Measurements from ENCODE around the gene MDH1. TPM values are rescaled to one million over a fixed set of nuclear protein-coding genes. Genes with fewer than 3 reads are reported as not detected.
"Not testable (repeated sequence)": the region's sequence is repeated elsewhere in the genome, so short reads cannot be mapped to it uniquely, and the experiment has no call there.

Gene MDH1
- total RNA-seq, 2 experiments from 2014 or later = 161 to 163 TPM

DNA sequence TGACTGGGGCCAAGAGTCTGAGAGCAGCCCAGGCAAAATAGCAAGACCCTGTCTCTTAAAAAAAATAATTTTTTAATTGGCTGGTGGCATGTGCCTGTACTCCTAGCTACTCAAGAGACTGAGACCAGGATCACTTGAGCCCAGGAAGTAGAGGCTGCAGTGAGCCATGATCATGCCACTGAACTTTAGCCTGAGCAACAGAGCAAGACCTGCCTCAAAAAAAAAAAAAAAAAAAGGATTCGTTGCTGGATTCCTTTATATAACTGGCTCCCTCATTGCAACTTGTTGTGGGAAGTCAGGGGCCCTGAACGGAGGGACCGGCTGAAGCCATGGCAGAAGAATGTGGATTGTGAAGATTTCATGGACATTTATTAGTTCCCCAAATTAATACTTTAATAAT lies 15.7 kb upstream of the MDH1 start:
- H3K27ac Mint-ChIP-seq; ATAC-seq (ENCODE audit: low read depth); POLR2A ChIA-PET: not testable (repeated sequence)

GRCh38 chr2:63573726-63574345 lies 14.9 kb upstream of the MDH1 start:
- DNase-seq; H3K27ac Mint-ChIP-seq; H3K36me3 Mint-ChIP-seq; H3K4me3 Mint-ChIP-seq; ATAC-seq (ENCODE audit: low read depth); H3K27me3 Mint-ChIP-seq; H3K4me1 Mint-ChIP-seq; POLR2A ChIA-PET: not testable (repeated sequence)
- H3K9me3 Mint-ChIP-seq = peaks cover 12% of the 10 kb centered on the region

More for the DNA sequence above, 15.7 kb upstream of the MDH1 start:
- H3K36me3 Mint-ChIP-seq = peaks cover 12% of the 10 kb centered on the region
- DNase-seq, H3K4me3 Mint-ChIP-seq, H3K27me3 Mint-ChIP-seq, H3K4me1 Mint-ChIP-seq: not testable (repeated sequence)
- H3K9me3 Mint-ChIP-seq = peaks cover 18% of the 10 kb centered on the region

- Mint-ChIP-seq H3K36me3 (peaks cover 5% of the 10 kb centered on the region), H3K4me3 (no peak overlapping the region), H3K4me1 (no peaks in the 10 kb centered on the region), H3K9me3 (peaks cover 6% of the 10 kb centered on the region), H3K27ac (no peak overlapping the region), H3K27me3 (no peaks in the 10 kb centered on the region)
- ATAC-seq (ENCODE audit: low read depth) (no peak), DNase-seq (no peak)
- POLR2A ChIA-PET = no interaction called here
Observed at GRCh38 chr2:63576546-63576945, 12.2 kb upstream of the MDH1 start.

- no peak for ATAC-seq (ENCODE audit: low read depth)
- Mint-ChIP-seq H3K36me3 (peaks cover 3% of the 10 kb centered on the region), H3K27me3 (no peaks in the 10 kb centered on the region), H3K4me3 (no peak overlapping the region), H3K9me3 (peaks cover 4% of the 10 kb centered on the region), H3K27ac (no peak overlapping the region), H3K4me1 (no peaks in the 10 kb centered on the region)
- POLR2A ChIA-PET = no interaction called here
- DNase-seq = no peak
Observed at GRCh38 chr2:63578767-63579166, 10.0 kb upstream of the MDH1 start.

- H3K27ac Mint-ChIP-seq = no peak overlapping the region
- no peaks in the 10 kb centered on the region for H3K9me3 Mint-ChIP-seq
- no peak overlapping the region for H3K4me3 Mint-ChIP-seq
- DNase-seq (no peak), ATAC-seq (ENCODE audit: low read depth) (no peak)
- H3K4me1 Mint-ChIP-seq = no peaks in the 10 kb centered on the region
- peaks cover 3% of the 10 kb centered on the region for H3K36me3 Mint-ChIP-seq
- no peaks in the 10 kb centered on the region for H3K27me3 Mint-ChIP-seq
- POLR2A ChIA-PET = no interaction called here
Observed at GRCh38 chr2:63580651-63581297, 8.0 kb upstream of the MDH1 start.

- H3K4me1 Mint-ChIP-seq = no peaks in the 10 kb centered on the region
Observed at GRCh38 chr2:63581298-63581961, 7.3 kb upstream of the MDH1 start.

DNA sequence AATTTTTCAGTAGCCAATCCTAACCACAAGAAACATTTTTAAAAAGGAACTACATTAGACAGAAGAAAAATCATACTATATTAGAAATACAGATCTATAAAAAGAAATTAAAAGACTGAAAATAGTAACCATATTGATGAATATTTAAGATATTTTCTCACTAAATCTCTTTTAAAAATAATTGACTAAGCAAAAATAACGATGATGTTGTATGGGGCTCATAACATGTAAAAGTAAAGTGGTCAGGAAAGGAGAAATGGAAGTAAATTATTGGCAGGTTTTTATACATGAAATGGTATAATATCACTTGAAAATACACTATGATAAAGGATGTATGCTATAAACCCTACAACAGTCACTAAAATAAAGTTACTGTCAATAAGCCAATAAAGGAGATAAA lies 5.9 kb upstream of the MDH1 start:
- H3K27ac Mint-ChIP-seq = no peak overlapping the region
- H3K4me1 Mint-ChIP-seq = peaks cover 7% of the 10 kb centered on the region
- no peak for DNase-seq
- POLR2A ChIA-PET = no interaction called here
- H3K4me3 Mint-ChIP-seq = no peak overlapping the region
- peaks cover 3% of the 10 kb centered on the region for H3K36me3 Mint-ChIP-seq
- no peak for ATAC-seq (ENCODE audit: low read depth)
- no peaks in the 10 kb centered on the region for H3K27me3 Mint-ChIP-seq
- no peaks in the 10 kb centered on the region for H3K9me3 Mint-ChIP-seq

More at GRCh38 chr2:63581298-63581961, 7.3 kb upstream of the MDH1 start:
- no peaks in the 10 kb centered on the region for H3K9me3 Mint-ChIP-seq
- DNase-seq (no peak), ATAC-seq (ENCODE audit: low read depth) (no peak)
- H3K36me3 Mint-ChIP-seq = peaks cover 3% of the 10 kb centered on the region
- no peaks in the 10 kb centered on the region for H3K27me3 Mint-ChIP-seq
- POLR2A ChIA-PET = no interaction called here
- no peak overlapping the region for H3K4me3 Mint-ChIP-seq
- H3K27ac Mint-ChIP-seq = no peak overlapping the region

DNA sequence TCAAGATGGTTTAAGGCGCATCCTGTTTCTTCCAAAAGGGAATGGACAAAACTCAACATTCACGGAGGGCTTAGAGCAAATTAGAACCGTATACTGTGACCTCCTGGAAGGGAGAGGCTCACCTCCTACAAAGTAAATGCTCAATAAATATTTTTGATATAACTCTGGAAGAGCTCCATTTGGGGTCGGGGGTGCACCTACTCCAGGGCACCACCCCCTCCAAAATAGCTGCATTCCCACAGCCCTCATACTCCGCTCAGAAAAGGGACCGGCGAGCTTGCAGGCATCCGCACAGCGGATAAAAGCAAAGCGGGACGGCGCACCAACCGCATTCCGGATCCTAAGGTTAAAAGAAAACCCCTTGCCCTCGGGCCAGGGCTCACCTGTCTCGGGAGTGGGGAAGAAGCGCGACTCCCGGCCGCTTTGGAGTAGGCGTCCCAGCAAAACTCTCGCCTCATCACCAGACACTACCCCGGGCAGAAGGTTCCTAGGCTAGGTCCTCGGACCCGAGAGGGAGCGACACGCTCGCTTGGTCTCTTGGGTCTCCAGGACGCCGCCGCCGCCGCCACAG lies 864 bp upstream of the MDH1 start:
- POLR2A ChIA-PET = interaction anchor here (0.6 to 2.9 kb wide), 20 partner anchors 9 to 1713 kb away, joined by 3 to 36 read pairs (median 4); partner anchors contain the start of genes CCT4, EHBP1, RAB1A and UGP2
- H3K4me1 Mint-ChIP-seq = peaks cover 21% of the 10 kb centered on the region

GRCh38 chr2:63589148-63589958 lies 590 bp downstream of the MDH1 start:
- H3K9me3 Mint-ChIP-seq = no peaks in the 10 kb centered on the region
- peaks cover 5% of the 10 kb centered on the region for H3K36me3 Mint-ChIP-seq
- peak overlapping the region; percentile 98 for H3K27ac Mint-ChIP-seq
- no peaks in the 10 kb centered on the region for H3K27me3 Mint-ChIP-seq
- POLR2A ChIA-PET = interaction anchor here (0.8 to 2.9 kb wide), 14 partner anchors 8 to 1711 kb away, joined by 3 to 36 read pairs (median 4); partner anchors contain the start of gene UGP2
- H3K4me3 Mint-ChIP-seq = peak overlapping the region; percentile 91
- ATAC-seq (ENCODE audit: low read depth) = no peak
- no peak for DNase-seq
- H3K4me1 Mint-ChIP-seq = peaks cover 23% of the 10 kb centered on the region

More for the DNA sequence above, 864 bp upstream of the MDH1 start:
- Mint-ChIP-seq H3K36me3 (peaks cover 2% of the 10 kb centered on the region), H3K27ac (peak overlapping the region; percentile 98), H3K9me3 (no peaks in the 10 kb centered on the region), H3K27me3 (no peaks in the 10 kb centered on the region), H3K4me3 (peak overlapping the region; percentile 91)
- ATAC-seq (ENCODE audit: low read depth) = no peak
- DNase-seq = no peak

DNA sequence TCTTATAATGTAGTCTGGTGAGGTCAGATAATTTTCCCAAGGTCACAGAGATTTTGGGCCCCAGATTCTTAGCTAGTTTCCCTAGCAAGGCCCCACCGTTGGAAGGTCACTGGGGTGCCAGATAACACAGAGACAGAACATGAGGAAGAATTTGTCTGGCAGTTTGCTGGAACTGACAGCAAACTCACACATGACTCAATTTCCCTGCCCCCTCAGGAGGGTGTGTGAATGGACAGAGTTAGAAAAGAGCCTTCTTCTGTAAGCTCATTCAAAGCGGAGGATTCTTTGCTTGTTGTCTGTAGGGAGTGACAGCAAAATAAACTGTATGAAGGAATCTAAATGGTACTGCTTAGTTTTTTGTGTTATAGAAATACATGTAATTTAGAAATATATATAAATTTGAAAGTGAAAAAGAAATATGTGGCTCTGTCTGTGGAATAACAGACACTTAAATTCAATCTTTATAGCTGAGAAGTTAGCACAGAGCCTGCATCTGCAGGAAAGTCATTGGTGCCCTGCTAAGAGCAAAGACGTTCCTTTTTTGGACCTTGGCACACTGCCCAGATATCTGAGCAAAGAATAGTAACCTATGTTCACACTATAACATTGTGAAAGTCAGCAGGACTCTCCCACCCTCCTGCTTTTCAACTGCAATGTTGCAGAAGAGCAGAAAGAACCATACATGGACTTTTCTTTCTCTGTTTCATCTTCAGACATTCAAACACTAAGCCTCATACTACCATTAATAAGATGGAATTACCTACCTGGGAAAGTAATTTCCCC lies 2.1 kb downstream of the MDH1 start:
- no peaks in the 10 kb centered on the region for H3K27me3 Mint-ChIP-seq
- H3K27ac Mint-ChIP-seq = no peak overlapping the region
- peaks cover 6% of the 10 kb centered on the region for H3K36me3 Mint-ChIP-seq
- H3K4me1 Mint-ChIP-seq = peaks cover 23% of the 10 kb centered on the region
- ATAC-seq (ENCODE audit: low read depth) = no peak
- no peak for DNase-seq
- POLR2A ChIA-PET = no interaction called here
- no peak overlapping the region for H3K4me3 Mint-ChIP-seq
- H3K9me3 Mint-ChIP-seq = no peaks in the 10 kb centered on the region

- Mint-ChIP-seq H3K36me3 (peaks cover 6% of the 10 kb centered on the region), H3K27me3 (no peaks in the 10 kb centered on the region), H3K9me3 (no peaks in the 10 kb centered on the region), H3K27ac (peak overlapping the region; percentile 24), H3K4me1 (peaks cover 23% of the 10 kb centered on the region), H3K4me3 (no peak overlapping the region)
- DNase-seq (no peak), ATAC-seq (ENCODE audit: low read depth) (no peak)
- POLR2A ChIA-PET = no interaction called here
Observed at GRCh38 chr2:63591566-63592175, 2.9 kb downstream of the MDH1 start.

GRCh38 chr2:63594660-63595059 lies 5.9 kb downstream of the MDH1 start:
- no peaks in the 10 kb centered on the region for H3K9me3 Mint-ChIP-seq

More at GRCh38 chr2:63594660-63595059, 5.9 kb downstream of the MDH1 start:
- Mint-ChIP-seq H3K4me1 (peaks cover 15% of the 10 kb centered on the region), H3K27ac (no peak overlapping the region), H3K4me3 (no peak overlapping the region), H3K36me3 (peaks cover 9% of the 10 kb centered on the region), H3K27me3 (no peaks in the 10 kb centered on the region)
- POLR2A ChIA-PET = no interaction called here
- no peak for ATAC-seq (ENCODE audit: low read depth)
- no peak for DNase-seq

All from activated naive CD8-positive, alpha-beta T cell treated with anti-CD3 and anti-CD28 coated beads, Interleukin-2, amount 10 ng/mL, durations not matched to agents 7 days and 5 days (primary cell).